NCI-H2171 (cell line): ENCODE data around the gene SF3B2.
A peak's percentile ranks its signal among the peaks of the same experiment; 100 is the strongest.
"Not testable (repeated sequence)": the region's sequence is repeated elsewhere in the genome, so short reads cannot be mapped to it uniquely, and the experiment has no call there.

Experiments
- DNase-seq: peaks from one replicate; lab custom pipeline; 2025; lab: John Stamatoyannopoulos, UW

The SF3B2 gene

DNA sequence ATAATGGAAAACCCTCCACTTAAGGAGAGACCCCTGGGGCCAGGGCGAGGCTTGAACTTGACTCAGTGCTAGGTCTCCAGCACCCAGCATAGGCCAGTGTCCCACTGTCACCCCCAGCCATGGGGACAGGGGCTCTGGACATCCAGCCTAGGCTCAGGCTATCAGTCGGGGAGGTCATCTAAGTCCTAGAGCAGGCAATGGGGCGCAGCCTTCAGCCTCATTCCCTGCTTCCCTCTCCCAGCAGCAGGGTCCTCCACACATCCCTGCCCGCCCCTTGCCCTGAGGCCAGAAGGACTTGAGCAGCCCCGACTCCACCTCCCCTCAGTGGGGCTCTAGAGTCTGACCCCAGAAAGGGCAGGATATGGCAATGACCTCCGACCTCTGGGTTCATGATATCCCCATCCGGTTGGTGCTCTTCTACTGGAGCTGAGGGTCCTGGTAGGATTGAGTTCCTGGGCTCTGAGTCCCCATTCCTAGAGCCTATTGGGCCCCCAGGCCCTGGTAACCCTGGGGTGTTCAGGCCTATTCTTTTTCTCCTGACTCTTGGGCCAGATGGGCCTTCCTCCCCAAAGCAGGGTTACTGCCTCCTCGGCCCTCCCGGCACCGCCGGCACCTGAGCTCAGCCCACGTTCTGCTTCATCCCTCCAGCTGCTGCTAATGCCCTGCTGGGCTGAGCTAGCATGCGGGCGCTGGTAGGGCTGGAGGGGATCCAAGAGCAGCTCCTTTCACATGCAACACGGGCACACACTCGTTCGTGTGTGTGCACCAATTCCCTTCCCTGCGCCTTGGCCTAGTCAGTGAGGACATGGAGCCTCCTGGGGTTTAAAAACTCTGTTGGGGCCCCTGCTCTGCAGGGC, 36.0 kb upstream of the SF3B2 start:
- no peak for DNase-seq

DNA sequence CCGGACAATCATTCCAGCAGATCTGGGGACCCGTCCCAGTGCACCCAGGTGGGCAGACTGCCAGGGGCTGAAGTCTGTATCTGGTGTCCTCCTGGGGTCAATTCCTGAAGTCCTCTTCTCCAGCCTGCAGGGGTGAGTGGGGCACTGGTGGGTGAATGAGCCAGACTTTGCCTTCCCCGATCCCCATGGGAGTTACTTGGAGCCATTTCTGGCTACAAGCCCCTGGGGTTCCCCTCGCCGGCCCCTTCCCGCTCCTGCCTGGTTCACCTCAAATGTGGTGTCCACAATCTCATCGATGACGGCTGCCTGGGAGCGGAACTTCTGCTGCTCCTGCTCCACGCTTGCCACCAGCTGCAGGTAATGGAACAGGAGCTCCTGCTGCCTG, 35.4 kb upstream of the SF3B2 start:
- DNase-seq = no peak

DNA sequence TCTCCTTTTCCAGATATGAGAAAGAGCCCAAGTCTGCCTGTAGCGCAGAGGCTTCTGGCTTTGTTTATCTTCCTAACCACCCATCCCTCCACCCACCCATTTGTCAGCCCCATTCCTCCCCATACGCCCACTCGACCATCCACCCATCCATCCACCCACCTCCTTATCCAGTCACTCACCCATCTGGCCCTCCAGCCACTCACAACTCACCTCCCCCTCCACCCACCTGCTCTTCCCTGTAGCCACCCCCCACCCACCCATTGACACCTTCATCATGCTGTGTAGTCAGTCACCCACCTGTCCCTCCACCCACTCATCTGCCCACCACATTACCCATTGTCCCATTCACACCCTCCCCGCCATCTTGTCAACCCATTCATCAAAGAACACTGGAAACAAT, 34.8 kb upstream of the SF3B2 start:
- DNase-seq = no peak

DNA sequence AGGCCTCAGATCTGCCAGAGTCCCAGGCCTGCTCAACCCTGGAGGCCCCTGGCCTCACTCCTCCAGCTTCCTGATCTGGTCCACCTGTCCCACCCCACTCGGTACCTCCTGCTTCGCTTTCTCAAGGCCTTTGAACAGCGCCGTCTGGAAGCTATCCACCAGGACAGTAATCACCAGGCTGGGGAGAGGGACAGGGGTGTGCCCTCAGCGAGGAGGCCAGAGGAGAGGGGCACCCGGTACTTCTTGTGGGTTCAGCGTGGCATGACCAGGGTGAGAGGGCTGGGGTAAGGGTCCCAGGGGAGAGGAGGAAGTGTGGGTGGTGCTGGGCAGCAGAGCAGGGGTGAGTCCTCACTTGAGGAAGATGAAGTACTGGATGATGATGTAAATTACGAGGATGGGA, 32.0 kb upstream of the SF3B2 start:
- DNase-seq = no peak

DNA sequence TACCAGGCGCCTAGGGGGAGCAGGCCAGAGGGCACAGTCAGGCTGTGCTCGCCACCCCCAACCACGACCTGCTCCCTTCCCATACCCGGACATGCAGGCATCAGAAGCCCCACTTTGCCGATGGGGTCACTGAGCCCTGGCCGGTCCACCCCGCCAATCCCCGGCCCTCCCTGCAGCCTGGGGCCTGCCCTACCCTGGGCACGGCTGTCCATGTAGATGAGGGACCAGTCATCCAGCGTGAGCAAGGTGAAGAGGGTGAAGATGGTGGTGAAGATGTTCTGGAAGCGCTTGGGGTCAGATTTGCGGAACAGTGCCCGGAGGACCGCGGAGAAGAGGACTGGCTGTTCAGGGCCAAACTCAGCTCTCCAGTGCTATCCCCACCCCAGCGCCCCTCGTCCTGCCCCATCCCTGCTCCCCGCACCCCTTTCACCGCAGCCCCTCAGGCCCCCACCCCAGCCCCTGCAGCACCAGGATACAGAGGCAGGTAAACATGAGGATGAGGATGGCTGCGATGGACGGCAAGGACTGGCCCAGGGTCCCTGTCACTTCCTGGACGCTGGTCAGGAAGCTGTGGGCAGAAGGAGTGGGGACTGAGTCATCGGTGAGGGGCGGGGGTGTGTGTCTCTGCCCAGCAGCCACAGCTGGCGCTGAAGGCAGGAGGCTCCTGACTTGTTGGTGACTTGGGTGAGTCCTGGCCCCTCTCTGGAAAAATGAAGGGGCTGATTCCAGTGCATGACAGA, 31.4 kb upstream of the SF3B2 start:
- DNase-seq = no peak

DNA sequence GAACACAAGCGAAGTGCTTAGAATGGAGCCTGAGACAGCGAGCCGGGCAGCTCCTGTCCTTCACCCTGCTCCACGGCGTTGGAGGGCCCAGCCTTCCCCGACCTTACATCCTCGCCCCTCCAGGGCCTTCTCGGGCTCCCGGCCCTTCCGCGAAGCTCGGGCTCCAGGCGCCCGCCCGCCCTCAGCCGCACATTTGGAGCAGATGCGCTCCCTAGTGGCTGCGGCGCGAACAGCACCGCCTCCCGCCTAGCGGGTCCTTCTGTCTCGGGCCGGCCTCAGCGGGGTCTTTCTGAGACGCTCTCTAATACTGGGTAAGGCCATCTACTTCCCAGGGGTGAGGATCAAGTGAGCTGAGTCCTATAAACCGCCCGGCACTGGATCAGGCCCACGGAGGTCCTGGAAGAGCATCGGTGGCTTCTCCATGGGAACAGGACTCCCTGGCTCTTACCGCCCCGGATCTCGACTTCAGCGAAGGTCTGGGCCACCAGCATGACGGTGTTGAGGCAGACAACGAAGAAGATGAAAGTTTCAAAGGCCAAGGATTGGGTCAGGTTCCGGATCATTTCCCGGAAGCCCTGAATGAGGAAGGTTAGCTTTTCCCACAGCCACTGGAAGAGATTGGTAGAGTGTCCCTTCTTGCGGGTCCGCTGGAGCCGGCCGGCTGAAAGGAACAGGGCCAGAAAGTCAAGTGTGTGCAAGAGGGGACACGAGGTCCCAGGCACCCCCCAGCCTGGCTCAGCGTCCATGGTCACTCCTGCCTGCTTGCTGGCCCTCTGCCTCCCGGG, 29.6 kb upstream of the SF3B2 start:
- peak; percentile 50 for DNase-seq

DNA sequence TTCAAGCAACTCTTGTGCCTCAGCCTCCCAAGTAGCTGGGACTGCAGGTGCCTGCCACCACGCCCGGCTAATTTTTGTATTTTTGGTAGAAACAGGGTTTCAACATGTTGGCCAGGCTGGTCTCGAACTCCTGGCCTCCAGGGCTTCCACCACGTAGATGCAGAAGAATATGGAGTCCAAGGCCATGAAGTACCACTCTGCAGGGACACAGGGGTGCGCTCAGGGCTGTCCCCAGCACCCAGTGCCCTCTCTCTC, 29.1 kb upstream of the SF3B2 start:
- DNase-seq = not testable (repeated sequence)

DNA sequence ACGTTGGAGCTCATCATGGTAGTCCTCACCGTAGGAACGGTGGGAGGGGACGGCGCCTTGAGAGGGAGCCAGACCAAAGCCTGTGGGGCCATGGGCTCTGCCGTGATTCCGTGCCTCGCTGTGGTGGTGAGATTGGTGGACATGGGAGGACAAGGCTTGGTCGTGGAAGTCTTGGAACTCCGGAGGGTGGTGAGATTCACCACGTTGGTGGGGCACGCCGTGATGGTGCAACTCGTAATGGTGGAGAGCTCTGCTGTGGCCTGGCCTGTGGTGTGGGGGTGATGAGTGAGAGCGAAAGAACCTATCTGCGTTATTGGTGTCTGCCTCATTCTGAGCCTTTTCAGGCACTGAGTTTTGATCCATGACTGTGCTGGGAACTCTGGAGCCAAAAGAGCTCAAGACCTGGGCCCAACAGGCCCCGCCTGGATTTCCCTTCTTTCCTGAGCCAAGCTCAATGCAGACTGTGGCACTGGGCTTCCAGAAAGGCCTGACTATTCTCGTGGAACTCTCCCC, 26.1 kb upstream of the SF3B2 start, which contains the start of gene CATSPER1:
TSS of gene CATSPER1 (minus strand) at position 463 of the 513 bp plus-strand sequence. CDS start at position 363, 100 bp downstream.
- no peak for DNase-seq

DNA sequence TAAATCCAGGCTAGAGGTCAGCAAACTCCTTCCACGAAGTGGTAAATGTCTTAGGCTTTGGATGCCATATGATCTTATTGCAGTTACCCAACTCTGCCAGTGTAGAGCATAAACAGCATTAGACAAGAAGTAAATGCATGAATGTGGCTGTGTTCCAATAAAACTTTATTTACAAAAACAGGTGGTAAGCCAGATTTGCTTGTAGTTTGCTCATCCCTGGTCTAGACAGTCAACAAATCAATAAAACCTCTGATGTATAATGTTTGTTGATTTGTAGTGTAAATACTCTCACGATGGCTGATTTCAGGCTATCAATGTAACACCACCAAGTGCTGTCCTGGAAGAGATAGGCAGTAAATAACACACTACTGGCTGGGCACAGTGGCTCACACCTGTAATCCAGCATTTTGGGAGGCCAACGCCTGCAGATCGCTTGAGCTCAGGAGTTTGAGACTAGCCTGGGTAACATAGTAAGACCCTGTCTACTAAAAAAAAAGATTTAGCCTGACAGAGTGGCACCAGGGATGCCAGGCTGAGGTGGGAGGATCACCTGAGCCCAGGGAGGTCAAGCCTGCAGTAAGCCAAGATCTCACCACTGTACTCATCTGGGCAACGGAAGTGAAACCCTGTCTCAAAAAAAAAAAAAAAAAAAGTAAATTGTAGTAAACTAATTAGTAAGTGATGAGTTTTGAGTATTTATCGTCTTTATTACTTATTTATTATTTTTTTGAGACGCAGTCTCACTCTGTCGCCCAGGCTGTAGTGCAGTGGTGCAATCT, 19.0 kb upstream of the SF3B2 start:
- DNase-seq = no peak

DNA sequence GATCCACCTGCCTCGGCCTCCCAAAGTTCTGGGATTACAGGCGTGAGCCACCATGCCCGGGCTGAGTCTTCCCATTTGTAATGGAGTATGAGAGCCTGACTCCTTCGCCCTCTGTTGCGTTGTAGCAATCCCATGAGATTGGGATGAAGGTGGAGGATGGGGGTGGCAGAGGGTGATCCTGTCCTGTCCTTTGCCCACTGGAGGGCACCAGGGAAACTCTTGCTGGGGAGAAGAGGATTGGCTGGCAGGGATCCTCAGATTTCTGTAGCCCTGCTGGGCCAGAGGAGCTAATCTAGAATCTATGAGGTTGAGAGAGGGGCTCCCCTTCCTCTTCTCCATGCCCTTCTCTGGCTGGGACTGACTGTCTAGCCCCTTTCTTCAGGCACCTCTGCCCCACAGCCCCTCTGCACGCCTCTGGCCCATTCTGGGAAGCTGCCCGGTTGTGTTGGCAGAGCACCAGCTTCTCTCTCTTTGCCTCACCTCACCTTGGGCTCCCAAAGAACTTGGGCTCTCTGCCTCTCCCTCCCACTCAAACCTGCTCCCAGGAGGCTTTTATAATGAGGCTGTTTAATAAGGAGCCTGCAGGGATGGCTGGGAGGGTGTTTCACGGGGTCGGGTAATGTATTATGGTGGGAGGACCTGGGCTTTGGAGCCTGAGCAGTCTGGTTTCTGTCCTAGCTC, 16.4 kb upstream of the SF3B2 start:
- DNase-seq = peak; percentile 24

DNA sequence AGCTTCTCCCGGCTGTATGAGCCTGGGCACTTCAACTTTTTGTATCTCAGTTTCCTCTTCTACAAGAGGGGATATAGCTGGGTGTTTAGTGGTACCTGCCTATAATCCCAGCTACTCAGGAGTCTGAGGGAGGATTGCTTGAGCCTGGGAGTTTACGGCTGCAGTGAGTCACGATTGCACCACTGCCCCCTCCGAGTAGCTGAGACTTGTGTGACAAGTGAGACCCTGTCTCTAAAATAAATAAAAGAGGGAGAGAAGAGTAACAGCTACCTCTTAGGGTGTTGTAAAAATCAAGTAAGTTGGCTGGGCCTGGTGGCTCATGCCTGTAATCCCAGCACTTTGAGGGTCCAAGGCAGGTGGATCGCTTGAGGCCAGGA, 15.8 kb upstream of the SF3B2 start:
- DNase-seq = no peak

DNA sequence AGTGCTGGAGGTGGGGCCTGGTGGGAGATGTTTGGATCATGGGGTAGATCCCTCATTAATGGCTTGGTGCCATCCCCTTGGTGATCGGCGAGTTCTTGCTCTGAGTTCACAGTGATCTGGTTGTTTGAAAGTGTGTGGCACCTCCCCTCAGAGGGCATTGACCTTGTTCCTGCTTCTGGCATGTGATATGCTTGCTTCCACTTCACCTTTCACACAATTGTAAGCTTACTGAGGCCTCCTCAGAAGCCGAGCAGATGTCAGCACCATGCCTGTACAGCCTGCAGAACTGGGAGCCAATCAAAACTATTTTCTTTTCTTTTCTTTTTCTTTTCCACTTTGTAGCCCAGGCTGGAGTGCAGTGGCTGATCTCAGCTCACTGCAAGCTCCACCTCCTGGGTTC, 14.8 kb upstream of the SF3B2 start:
- no peak for DNase-seq

DNA sequence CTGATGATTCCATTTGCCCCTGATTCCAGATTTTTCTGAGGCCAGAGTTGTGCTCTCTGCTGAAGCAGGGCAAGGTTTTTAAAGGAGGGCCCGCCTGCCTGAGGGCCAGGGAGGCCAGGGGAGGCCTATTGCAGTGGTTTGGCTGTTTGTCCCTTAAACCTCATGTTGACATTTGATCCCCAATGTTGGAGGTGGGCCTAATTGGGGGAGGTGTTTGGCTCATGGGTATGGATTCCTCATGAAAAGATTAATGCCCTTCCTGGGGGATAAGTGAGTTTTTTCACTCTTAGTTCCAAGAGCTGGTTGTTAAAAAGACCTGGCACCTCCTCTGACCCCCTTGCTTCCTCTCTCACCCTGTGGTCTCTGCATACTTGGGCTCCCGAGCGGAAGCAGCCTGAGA, 12.4 kb upstream of the SF3B2 start:
- DNase-seq = no peak

DNA sequence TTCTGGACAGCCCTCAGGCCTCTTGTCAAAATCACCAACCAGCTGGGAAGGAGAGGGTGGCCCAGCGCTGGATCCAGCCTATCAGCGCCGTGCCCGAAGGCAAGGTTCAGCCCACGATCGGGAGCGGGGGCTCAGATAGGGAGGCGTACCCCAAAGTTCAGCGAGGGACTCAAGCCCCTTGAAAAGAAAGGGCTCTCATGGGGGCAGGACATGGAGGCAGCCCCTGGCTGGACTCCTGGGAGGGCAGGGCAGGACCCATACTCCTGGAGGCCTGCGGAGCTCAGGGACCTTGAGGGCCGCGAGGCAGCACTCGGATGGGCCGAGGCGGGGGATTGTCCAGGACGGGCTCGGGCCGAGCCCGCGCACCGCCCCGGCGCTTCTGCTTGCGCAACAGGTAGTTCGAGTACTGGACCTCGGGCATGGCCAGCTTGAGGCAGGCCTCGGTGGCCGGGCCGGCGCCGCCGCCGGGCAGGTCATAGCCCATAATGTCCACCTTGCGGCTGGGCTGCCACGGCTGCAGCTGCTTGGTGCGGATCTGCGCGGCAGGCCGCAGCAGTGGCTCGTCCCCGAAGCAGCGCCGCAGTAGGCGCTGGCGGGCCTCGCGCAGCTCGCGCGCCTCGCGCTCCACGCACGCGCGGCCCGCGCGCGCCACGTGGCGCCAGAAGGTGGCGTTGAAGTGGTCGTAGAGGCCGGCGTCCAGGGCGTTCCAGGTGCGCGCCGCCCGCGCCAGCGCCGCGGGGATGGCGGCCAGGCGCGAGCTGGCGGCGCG, 9.8 kb upstream of the SF3B2 start:
- no peak for DNase-seq

DNA sequence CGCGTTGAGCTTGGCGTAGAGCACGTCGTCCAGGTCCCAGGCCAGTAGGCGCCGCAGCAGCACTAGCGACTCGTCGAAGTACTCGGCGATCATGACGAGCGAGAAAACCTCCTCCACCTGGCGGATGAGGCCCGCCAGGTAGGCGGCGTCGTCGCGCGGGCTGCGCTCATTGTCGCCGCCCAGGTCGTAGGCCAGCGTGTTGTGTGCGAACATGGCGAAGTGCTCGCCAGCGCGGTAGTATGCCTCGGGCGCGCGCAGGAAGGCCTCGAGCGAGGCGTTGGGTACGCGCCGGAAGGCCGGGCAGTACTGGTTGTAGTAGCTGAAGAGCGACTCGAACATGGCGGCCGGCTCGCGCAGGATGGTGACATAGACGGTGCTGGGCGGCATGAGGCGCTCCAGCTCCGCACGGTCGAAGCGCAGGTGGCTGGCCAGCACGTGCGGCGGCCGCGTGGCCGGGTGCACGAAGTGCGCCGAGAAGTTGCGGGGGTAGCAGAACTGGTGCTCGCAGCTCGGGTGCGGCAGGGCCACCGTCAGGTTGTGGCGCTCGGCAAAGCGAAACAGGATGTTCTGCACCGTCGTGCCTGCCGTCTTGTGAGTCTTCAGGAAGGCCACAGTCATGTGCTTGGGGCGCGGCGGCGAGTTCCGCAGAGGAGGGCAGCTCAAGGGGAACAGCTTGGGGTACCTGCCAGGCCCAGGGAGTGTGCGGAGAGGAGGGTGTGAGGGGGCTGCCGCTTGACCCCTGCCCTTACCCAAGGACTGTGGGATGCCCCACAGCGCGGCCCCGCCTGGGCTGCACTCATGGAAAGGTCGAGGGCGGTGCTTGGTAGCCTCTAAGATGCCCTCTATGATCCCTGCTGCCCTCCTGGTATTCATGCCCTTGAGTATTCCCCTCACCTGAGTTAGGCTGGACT, 8.9 kb upstream of the SF3B2 start:
- no peak for DNase-seq

DNA sequence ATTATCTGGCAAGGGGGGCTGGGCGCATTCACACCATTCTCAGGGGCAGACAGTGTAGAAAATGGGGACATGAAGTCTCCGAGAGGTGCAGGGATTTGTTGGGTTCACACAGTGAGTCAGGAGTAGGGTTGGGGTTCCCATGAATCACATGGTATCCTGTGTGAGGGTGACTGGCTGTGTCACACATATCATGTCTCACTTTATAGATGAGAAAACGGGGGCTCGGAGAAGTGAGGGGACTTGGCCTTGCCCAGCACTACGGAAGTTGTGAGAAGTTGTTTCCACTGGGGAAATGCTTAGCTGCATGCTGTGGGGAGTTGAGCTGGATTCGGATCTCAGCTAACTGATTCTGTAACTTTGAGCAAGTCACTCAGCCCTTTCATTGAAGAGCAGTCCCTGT, 7.4 kb upstream of the SF3B2 start:
- DNase-seq = no peak

DNA sequence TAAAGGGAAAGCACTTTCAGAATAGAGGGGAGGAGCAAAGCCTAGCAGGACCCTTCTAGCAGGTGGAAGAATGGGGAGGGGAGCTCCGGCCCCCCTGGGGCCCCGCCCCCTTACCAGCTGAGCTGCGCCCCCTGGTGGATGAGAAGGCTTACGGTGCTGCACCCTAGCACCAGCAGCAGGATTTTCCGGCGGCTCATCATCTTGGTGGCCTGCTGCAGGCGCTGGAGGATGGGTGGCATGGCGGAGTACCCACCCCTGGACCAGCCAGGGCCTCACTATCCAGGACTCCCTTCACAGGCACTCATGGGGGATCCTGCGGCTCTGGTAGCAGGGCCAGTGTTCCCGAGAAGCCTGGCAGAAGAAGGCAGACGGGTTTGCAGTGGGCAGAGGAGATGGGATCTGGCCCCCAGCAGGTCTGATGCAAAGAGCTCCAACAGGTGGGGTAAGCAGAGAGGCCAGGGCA, 7.0 kb upstream of the SF3B2 start:
- peak; percentile 59 for DNase-seq

DNA sequence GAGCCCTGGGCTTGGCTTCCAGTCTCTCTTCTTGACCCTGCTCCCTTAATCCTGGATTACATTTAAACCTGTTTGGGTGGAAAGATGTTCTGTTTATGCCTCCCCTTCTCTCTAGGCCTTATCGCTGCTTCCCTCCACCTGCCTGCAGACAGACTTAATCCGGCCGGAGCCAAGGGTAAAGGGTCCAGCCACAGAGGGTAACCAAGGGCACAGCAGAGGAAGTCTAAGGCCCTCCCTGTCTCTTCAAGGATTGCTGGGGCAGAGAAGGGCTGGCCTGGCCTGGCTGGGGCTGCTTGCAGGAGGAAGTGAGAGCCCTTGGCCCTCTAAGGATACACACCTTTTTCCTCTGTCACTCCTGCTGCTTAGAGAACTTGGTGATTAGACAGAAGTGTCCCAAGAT, 5.3 kb upstream of the SF3B2 start:
- DNase-seq = no peak
